HepG2 (cell line): ENCODE measurements around the gene PACS2. TPM values are rescaled to one million over a fixed set of nuclear protein-coding genes. Genes with fewer than 3 reads are reported as not detected.
A peak's percentile ranks its signal among the peaks of the same experiment; 100 is the strongest.

Source experiments
- ARNT ChIP-seq: fragments of 450-650 bp; IDR thresholded peaks from 2 replicates; pipeline ENCODE4 v1.6.1; 2017
- NCOA2 ChIP-seq: sonication (generic); formaldehyde crosslinking; IDR thresholded peaks from 2 replicates; pipeline ENCODE4 v1.8.0; 2022; ENCODE audit warnings: inconsistent platforms
- RFXANK ChIP-seq: IDR thresholded peaks from 2 replicates; pipeline ENCODE4 v1.6.1; 2016
- SMAD3 ChIP-seq: sonication (generic); formaldehyde crosslinking; IDR thresholded peaks from 2 replicates; pipeline ENCODE4 v1.4.0; 2020; ENCODE audit warnings: missing genetic modification reagents
- TAF15 ChIP-seq: fragments of 200-400 bp; formaldehyde crosslinking; IDR thresholded peaks from one replicate; pipeline ENCODE4 v1.6.1; 2018; ENCODE audit warnings: mild to moderate bottlenecking, low read depth, low read length; ENCODE audit not compliant: poor library complexity, severe bottlenecking
- ZBTB40 ChIP-seq, 2 experiments: fragments of 450-650 bp in 1 of 2; sonication (generic) in 1 of 2; formaldehyde crosslinking in 1 of 2; IDR thresholded peaks; 2 replicates each; pipeline versions ENCODE4 v1.6.1 to v1.8.0; 2016 to 2022; ENCODE audit warnings: antibody characterized with exemption in 1 of 2, mild to moderate bottlenecking in 1 of 2, missing genetic modification reagents in 1 of 2
- ZFYVE20 ChIP-seq: sonication (generic); formaldehyde crosslinking; IDR thresholded peaks from 2 replicates; pipeline ENCODE4 v1.8.0; 2023; ENCODE audit warnings: low read depth, mild to moderate bottlenecking, moderate library complexity, missing genetic modification reagents, borderline replicate concordance
- ZNF17 ChIP-seq: sonication (generic); formaldehyde crosslinking; IDR thresholded peaks from 2 replicates; pipeline ENCODE4 v1.5.0; 2020; ENCODE audit warnings: mild to moderate bottlenecking, missing genetic modification reagents
- ZNF264 ChIP-seq: sonication (generic); formaldehyde crosslinking; IDR thresholded peaks from 2 replicates; pipeline ENCODE4 v1.4.0; 2020; ENCODE audit warnings: missing genetic modification reagents
- ZNF501 ChIP-seq: sonication (generic); formaldehyde crosslinking; IDR thresholded peaks from 2 replicates; pipeline ENCODE4 v1.5.1; 2020; ENCODE audit warnings: mild to moderate bottlenecking, moderate library complexity, missing genetic modification reagents
- ZNF543 ChIP-seq: sonication (generic); formaldehyde crosslinking; IDR thresholded peaks from 2 replicates; pipeline ENCODE4 v1.4.0; 2020; ENCODE audit warnings: mild to moderate bottlenecking, missing genetic modification reagents
- ZNF550 ChIP-seq: sonication (generic); formaldehyde crosslinking; IDR thresholded peaks from 2 replicates; pipeline ENCODE4 v1.4.0; 2020; ENCODE audit warnings: mild to moderate bottlenecking, missing genetic modification reagents, borderline replicate concordance
- ZNF674 ChIP-seq: sonication (generic); formaldehyde crosslinking; IDR thresholded peaks from 2 replicates; pipeline ENCODE4 v1.5.0; 2020; ENCODE audit warnings: low read depth, mild to moderate bottlenecking, missing genetic modification reagents
- ZNF7 ChIP-seq: IDR thresholded peaks from 2 replicates; pipeline ENCODE4 v1.6.1; 2016; ENCODE audit warnings: missing biosample characterization, missing genetic modification reagents
- polyA plus RNA-seq, 8 experiments: library from polyadenylated mRNA; depleted of rRNA in 3 of 8; stranded (reverse) in 7 of 8; unstranded in 1 of 8; fragments of >200 nt; fragmentation: Illumina TruSeq in 4 of 8; extraction: Trizol in 4 of 8; gene quantifications; 2 replicates each; pipeline versions ENCODE4 v1.2.1 to v1.2.3, GENCODE V29; 2011 to 2016; ENCODE audit warnings: low read depth in 4 of 8, missing spikeins in 1 of 8, mixed read lengths in 1 of 8; ENCODE audit not compliant: insufficient read depth in 1 of 8
- total RNA-seq, 5 experiments: library from RNA; depleted of rRNA; stranded (reverse); fragments of >200 nt; fragmentation: Illumina TruSeq; extraction: Trizol; gene quantifications; 2 replicates each; pipeline ENCODE4 v1.2.3, GENCODE V29; 2016; ENCODE audit warnings: low read depth in 1 of 5
- TF ChIP-seq, protein P1 (sequence below): IDR thresholded peaks from 2 replicates; pipeline ENCODE4 v1.6.1; 2016; ENCODE audit warnings: missing genetic modification reagents, missing compliant biosample characterization
- TF ChIP-seq, protein P2 (sequence below): sonication (generic); formaldehyde crosslinking; conservative IDR thresholded peaks from 2 replicates; pipeline ENCODE4 v1.4.0; 2020; ENCODE audit warnings: missing genetic modification reagents

The PACS2 gene
- total and polyA plus RNA-seq, 2 of the 13 experiments (the other 11 are each of a cell fraction or from before 2014, with no cell fraction given) = 23.6 to 27.6 TPM

DNA sequence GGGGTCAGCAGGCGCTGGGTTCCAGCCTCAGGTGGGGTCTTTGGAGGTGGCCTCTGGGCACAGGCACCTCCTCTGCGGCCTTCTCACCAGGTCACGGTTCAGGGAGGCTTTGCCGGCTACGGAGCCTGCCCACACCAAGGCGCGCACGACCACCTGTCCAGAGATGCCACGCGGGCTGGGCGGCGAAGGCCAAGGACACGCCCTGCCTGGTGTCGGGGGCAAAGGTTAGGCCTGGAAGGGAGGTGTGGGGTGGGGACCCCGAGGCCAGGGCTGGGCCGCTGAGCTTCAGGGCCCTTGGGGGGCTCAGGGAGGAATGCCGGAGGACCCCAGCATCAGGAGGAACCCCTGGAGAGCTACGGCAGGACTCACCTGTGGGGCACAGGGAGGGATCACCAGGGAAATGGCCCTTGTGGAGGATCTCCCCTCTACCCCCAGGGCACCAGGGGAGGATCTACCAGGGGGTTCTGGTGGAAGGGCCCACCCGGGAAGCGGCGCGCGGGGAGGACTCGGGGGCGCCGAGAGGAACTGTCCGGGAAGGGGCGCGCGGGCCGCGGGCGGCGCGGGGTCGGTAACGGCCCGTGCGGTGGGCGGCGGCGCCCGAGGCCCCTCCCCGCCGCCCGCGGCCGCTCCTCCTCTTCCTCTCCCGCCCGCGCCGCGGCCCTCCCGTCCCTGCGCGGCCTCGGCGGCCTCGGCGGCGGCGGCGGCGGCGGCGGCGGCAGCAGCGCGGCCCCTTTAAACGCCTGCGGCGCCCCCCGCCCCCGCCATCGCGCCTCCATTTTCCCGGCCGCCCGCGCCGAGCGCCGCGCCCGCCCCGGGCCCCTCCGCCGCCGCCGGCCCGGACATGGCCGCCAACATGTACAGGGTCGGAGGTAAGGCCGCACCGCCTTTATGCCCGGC is 104.9 kb downstream of the PACS2 start, which contains the start of gene MTA1 (continued):
- no peak for TF ChIP-seq SMAD3 (CRISPR knock-in tag)
- TF ChIP-seq ZNF501 (CRISPR knock-in tag) = no peak
- 0 out of 2 replicates have a peak, but pooled peaks have one; percentile 30 for TF ChIP-seq NCOA2 (CRISPR knock-in tag)
- 0 out of 2 replicates have a peak, but pooled peaks have one; percentile 39 for TF ChIP-seq ZFYVE20 (CRISPR knock-in tag)
- TF ChIP-seq, protein P1, sequence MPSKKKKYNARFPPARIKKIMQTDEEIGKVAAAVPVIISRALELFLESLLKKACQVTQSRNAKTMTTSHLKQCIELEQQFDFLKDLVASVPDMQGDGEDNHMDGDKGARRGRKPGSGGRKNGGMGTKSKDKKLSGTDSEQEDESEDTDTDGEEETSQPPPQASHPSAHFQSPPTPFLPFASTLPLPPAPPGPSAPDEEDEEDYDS (CRISPR knock-in tag) = peak; percentile 43; the same call in 1 of the 2 replicates
- no peak for TF ChIP-seq ZNF264 (CRISPR knock-in tag)
- TF ChIP-seq ZNF674 = peak; percentile 38; the same call in 1 of the 2 replicates
- TF ChIP-seq, protein P2, sequence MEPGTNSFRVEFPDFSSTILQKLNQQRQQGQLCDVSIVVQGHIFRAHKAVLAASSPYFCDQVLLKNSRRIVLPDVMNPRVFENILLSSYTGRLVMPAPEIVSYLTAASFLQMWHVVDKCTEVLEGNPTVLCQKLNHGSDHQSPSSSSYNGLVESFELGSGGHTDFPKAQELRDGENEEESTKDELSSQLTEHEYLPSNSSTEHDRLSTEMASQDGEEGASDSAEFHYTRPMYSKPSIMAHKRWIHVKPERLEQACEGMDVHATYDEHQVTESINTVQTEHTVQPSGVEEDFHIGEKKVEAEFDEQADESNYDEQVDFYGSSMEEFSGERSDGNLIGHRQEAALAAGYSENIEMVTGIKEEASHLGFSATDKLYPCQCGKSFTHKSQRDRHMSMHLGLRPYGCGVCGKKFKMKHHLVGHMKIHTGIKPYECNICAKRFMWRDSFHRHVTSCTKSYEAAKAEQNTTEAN (CRISPR knock-in tag) = peak; percentile 23; the same call in 1 of the 2 replicates
- no peak for TF ChIP-seq TAF15
- TF ChIP-seq ARNT = no peak
- no peak for TF ChIP-seq ZNF17 (CRISPR knock-in tag)
- no peak for TF ChIP-seq ZNF7 (CRISPR knock-in tag)
- TF ChIP-seq ZNF543 (CRISPR knock-in tag) = peak; percentile 64; the same call in 1 of the 2 replicates
- TF ChIP-seq RFXANK = no peak
- 0 out of 2 replicates have a peak, but pooled peaks have one; percentile 64 for TF ChIP-seq ZNF550
- TF ChIP-seq ZBTB40 (IDR thresholded peaks at IDR 0.05) = no peak
- peak; percentile 69; the same call in 1 of the 2 replicates for TF ChIP-seq ZBTB40 (CRISPR knock-in tag; IDR thresholded peaks at IDR 0.05)
